Right forelimb (tissue), 1 donor: ENCODE results near the gene DENND1A.
"Not testable (repeated sequence)": the region's sequence is repeated elsewhere in the genome, so short reads cannot be mapped to it uniquely, and the experiment has no call there.

ENCODE experiments used
- DNase-seq: peaks from one replicate; pipeline ENCODE4 v3.0.0-alpha.2; 2018

DENND1A gene

GRCh38 chr9:123815856-123816255 lies 114.1 kb downstream of the DENND1A start:
- DNase-seq = not testable (repeated sequence)

DNA sequence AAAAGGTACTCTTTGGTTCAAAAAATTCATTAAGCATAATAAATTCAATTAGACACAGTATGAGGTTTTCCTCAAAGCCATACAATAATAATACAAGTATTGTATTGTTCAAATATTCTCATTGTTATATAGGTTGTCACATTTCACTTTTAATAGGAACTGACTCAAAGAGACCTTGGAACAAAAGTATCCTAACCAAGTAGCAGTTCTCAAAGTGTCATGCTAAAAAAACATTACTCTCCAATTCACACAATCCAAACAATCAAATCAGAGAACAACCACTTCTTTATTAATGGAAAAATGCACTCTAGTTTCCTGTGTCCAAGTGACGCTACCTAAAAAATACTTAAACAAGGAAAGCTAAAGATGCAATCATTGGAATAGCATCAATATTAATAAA lies 115.4 kb downstream of the DENND1A start:
- no peak for DNase-seq

GRCh38 chr9:123812984-123813383 lies 116.9 kb downstream of the DENND1A start:
- no peak for DNase-seq

- DNase-seq = no peak
Observed at GRCh38 chr9:123807251-123807650, 122.7 kb downstream of the DENND1A start.

DNA sequence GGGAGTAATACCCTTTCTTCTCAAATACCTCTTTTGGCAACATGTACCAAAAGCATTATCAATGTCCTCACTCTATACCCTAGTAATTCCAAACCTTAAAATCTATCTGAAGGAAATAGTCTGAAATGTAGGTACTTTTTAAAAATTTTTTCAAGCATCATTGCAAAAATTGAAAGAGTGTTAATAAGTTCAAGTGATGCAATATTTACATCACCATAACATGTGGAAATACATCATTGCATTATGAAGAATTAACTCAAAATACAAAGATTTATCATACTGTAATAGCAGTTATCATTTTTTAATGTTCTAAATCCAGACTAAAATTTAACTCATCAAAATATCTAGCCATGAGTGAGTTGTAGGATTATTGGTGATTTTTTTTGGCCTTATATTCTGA lies 123.1 kb downstream of the DENND1A start:
- no peak for DNase-seq

- no peak for DNase-seq
Observed at GRCh38 chr9:123798195-123798594, 131.7 kb downstream of the DENND1A start.

DNA sequence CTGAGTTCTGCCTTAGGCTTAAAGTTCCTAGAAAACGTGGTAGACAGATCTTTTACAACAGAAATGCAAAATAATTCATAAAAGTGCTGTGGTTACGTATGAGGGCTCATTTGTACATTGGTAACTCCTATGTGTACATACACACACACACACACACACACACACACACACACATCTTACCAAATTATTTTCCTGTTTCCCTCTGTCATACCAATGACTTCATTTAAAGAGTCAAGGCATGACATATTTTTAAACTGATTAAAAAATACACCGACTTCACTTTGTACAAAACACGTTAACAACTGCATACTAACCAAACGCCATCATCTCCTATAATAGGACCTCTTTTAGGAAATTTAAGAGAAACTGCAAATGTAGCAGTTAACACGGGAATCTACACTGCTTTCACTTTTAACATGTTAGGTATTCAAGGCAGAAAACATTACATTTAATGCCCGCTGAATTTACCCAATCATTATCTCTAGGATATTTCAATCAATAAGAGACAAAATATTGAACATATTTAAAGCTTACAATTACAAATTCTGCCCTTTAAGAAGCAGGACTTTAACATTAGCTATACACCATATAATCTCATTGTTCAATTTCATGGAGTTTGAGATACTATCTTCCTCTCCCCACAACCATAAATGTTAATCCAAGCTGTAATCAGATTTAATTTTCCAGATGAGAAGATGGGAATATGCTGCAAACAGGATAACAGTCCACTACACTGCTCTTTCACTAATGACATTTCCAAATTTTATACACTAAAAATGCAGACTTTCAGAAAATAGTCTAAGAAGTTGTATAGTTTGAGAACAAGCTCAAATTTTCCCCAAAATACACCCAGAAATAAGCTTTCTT lies 133.1 kb downstream of the DENND1A start:
- DNase-seq = no peak

GRCh38 chr9:123796094-123796493 lies 133.8 kb downstream of the DENND1A start:
- no peak for DNase-seq

DNA sequence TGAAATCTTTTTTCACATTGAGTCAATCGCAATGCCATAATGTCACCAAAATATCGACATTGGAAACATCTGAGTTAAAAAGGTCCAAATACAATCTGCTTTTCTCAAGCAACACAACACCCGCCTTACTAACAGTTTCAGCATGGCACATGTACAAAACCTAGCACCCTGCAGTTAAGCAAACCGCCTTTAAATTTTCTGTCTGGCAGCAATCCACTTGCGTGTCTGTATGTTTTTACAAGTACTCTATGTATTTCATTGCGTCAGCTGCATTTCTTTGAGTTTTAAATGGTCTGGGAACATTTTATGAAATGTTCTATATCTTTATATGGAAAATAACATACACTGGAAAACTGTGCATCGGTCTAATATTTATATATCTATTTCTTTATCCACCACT lies 134.6 kb downstream of the DENND1A start:
- DNase-seq = no peak

GRCh38 chr9:123792501-123792900 lies 137.4 kb downstream of the DENND1A start:
- DNase-seq = no peak

DNA sequence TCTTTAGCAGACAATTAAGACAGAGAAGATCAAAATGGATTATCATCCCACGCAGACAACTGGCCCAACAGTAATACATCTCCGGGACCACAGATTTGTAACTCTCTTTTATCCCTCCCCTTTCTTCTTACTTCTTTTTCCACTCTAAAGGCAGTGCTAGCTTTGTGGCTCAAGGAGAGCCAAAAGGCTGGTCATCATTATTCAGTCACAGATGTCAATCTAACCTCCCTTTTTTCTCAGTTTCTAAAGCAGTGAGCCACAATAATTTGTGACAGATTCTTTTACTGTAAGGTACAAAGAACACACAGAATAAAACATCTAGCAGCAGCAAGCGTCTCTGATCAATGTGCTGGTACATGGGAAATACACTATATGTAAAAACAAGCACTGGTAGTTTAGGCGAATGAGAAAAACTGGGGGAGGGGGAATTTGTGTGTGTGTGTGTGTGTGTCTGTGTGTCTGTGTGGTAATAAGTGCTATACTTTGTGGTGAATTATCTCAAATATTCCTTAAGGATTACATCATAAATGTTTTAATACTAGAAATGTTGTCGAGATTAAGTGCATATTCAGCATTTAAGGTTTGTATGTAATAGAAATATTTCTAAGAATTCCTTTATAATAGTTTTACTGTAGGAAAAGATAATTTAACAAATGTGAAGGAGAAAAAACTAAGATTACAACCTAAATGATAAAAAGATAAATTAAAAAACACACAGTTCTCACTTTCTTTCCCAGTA lies 140.2 kb downstream of the DENND1A start:
- DNase-seq = no peak

DNA sequence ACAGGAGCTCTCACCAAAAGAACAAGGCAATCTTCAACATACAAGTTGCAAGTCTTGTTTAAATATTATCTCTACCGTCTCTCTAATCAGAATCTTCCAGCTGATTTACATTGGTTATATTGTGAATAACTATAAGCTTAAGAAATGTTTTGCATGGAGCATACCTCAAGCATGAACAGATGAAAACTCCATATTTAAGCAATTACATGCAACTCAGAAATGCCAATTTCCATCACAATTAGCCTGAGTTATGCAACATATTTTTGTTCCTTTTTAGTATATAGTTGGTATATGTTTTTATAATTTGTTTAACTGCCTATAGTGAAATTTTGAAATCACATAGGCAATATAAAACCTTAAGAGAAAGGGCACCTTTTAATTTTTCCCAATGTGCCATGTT lies 142.5 kb downstream of the DENND1A start:
- DNase-seq = no peak

DNA sequence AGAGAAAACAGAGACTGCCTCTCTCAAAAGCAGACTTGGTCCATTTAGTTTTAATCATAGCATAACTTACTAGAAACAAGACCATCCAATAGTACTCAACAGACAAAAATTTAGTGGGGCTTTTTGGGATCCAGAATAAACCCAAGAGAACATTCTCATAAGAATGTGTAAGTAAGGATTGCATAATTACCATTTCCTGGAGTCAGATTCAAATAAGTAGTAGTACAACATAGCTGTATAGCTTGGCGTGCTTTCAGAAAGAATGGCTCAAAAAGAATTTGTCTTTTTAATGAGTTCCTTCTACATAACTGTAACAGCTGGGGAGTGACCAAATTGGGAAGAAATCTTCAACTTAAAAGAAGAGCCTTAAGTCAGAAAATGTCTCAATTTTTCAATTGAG lies 145.4 kb downstream of the DENND1A start:
- DNase-seq = no peak

GRCh38 chr9:123778232-123778902 lies 151.6 kb downstream of the DENND1A start:
- DNase-seq = no peak

DNA sequence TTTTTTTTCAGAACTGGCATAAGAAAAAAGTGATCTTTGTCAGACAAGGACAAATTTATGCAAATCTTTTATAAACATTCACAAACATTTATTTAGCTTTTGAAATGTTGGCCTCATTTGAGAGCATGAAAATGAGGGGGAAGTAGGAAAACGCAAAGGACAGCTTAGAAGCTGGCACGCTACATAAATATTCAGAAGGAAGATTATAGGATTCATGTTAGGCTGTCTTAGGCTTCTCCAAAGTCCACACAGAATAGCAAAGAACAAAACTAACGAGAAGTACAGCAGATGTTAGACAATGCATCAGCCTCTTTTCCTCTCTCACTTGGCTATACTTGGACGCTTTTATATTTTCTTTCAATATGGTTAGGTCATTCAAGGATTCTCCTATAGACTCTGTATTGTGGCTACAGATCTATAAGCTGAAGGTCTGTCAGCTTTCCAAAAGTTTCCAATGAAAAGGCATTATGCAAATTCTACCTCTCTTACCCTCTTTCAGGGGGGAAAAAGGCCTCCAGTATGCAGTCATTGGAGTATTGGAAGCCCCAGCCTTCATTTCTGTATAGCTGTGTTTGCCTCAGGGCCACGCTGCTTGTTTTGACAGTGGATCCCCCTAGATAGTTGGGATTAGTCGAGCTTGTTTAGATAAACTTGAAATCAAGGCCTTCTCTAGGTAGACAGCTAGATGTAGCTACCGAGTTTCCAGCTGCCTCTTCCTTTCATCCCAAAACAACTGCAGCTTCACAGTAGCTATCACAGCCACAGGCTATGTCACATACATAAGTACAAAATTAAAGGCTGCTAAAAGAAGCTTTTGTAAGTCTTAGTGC lies 153.0 kb downstream of the DENND1A start:
- DNase-seq = no peak

DNA sequence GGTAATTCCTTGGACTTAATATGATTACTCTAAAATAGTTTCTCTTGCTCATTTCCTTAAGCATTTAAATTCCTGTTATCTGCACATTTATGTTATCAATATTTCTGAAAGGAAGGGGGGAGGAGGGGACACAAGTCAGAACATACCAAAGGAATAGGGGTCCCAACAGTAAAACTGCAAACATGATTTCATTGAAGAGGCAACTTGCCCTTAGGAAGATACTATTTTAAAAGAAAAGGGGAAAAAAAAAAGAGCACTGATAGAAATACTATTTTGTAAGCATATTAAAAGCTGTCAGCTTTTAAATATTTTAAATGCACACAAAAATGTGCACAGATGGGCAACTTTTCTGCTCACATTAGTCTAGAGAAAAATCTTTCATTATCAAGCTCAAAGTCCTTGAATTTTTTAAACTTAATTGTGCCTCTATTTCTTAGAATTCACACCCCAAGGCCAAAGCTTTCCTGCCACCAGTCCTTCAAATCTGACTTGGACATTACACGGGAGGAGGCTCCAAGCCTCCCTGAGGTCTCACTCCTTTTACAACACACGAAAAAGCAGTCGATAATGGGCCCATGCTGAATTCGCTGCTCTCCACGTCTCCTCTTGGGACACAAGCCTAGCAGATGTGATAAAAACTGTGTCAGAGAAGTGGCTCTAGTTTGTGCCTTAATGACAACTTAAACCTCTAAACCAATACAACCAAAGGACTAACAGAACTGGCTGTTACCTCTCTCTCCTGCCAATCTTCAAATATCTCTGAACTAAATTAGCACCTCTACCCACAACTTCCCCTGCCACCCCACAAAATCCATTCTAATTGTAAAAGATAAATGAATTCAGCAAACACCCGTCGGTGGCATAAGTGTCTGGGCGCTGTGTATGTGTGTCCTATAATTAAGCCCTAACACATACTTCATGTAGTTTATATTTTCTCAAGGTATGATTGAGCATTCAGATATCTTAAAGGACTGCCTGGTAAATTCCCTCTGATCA lies 154.3 kb downstream of the DENND1A start:
- no peak for DNase-seq

DNA sequence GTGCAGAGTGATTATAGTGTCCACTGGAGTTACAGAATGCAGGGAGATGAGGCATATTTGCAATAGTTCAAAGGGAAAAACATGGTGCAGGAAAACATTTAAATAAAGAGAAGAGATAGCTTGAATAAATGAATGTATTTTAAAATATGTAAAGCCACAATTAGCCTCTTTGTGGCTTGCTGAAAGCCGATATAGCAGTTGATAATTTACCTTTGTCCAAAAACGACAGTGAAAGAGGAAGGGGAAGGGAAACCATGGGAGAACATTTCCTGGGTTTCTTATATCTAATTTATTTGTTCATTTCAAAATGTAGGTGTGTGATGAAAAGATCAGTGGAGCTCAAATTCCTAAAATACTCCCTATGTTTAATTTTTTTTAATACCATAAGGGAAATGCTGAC lies 156.1 kb downstream of the DENND1A start:
- no peak for DNase-seq

DNA sequence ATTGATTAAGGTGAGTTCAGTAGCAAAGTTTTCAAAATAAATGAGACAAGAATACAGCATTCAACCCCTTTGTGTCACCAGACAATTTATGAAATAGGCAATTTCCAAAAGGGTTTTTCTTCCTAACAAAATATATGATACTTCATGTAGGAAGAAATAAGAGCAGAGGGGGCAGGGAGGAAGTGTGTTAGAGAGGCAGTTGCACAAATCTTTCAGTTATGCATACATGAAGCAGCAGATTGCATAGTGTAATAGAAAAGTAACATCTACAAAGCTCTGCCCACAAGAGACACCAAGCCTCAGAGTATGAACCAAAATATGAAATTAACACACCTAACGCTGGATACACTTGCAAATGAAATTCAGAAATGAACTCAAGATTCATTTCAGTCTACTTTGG lies 157.0 kb downstream of the DENND1A start:
- no peak for DNase-seq

- no peak for DNase-seq
Observed at GRCh38 chr9:123772374-123772773, 157.6 kb downstream of the DENND1A start.

DNA sequence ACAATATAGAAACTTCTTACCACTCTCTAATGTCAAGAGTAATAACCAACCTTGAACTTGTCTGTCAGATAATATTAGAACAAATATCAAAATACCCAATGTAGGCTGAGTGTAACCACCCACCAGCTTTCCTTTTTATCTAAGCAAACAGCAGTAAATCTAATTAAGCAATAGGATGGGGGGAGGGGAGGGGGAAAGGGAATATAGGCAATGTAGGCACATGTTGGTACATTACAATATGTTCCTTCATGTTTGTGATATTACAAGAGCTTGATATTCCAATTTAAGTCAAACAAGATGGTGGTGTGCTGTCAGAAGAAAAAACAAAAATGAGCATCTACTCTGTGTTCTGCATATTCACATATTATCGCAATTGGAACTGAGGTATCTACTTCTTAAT lies 158.2 kb downstream of the DENND1A start:
- DNase-seq = no peak

GRCh38 chr9:123769719-123770118 lies 160.2 kb downstream of the DENND1A start:
- no peak for DNase-seq
